Activated T-cell treated with anti-CD3 and anti-CD28 coated beads for 4 hours (primary cell): ENCODE results near the gene RNASEL.
A peak's percentile ranks its signal among the peaks of the same experiment; 100 is the strongest.
"Not testable (repeated sequence)": the region's sequence is repeated elsewhere in the genome, so short reads cannot be mapped to it uniquely, and the experiment has no call there.

Source experiments
- DNase-seq: peaks from one replicate; pipeline ENCODE4 v3.0.0-alpha.2; 2020

RNASEL gene

GRCh38 chr1:182588500-182589396 is at the start of gene RNASEL:
TSS of gene RNASEL (minus strand) at chr1:182589256. CDS start at chr1:182586806, 2,450 bp downstream.
- DNase-seq = peak; percentile 58

- no peak for DNase-seq
These were observed 48.7 kb upstream of the RNASEL start for GRCh38 chr1:182637769-182638168.

GRCh38 chr1:182635871-182636270 is 46.8 kb upstream of the RNASEL start:
- DNase-seq = no peak

- no peak for DNase-seq
These were observed 45.4 kb upstream of the RNASEL start for GRCh38 chr1:182634306-182635072.

- no peak for DNase-seq
These were observed 44.7 kb upstream of the RNASEL start for GRCh38 chr1:182633657-182634281.

DNA sequence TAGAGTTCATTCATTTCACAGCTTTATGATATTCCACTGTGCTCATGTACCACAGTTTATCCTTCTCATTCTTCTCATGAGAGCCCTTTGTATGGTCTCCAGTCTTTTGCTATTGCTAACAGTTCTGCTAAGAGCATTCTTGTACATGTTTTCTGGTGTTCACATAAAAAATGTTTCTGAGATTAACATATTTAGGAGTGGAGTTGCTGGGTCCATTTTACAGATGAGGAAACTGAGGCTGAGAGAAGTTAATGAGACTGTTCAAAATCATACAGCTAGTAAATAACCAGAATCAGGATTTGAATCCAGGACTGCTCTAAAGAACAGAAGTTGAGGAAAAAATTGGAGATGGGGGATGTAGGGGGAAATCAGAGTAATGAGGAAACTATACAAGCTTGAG is 44.0 kb upstream of the RNASEL start:
- DNase-seq = no peak

- DNase-seq = not testable (repeated sequence)
These were observed 43.4 kb upstream of the RNASEL start for GRCh38 chr1:182632441-182632857.

DNA sequence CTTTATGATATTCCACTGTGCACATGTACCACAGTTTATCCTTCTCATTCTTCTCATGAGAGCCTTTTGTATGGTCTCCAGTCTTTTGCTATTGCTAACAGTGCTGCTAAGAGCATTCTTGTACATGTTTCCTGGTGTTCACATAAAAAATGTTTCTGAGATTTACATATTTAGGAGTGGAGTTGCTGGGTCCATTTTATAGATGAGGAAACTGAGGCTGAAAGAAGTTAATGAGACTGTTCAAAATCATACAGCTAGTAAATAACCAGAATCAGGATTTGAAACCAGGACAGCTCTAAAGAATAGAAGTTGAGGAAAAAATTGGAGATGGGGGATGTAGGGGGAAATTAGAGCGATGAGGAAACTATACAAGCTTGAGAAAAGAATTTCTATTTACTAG is 42.9 kb upstream of the RNASEL start:
- DNase-seq = no peak

DNA sequence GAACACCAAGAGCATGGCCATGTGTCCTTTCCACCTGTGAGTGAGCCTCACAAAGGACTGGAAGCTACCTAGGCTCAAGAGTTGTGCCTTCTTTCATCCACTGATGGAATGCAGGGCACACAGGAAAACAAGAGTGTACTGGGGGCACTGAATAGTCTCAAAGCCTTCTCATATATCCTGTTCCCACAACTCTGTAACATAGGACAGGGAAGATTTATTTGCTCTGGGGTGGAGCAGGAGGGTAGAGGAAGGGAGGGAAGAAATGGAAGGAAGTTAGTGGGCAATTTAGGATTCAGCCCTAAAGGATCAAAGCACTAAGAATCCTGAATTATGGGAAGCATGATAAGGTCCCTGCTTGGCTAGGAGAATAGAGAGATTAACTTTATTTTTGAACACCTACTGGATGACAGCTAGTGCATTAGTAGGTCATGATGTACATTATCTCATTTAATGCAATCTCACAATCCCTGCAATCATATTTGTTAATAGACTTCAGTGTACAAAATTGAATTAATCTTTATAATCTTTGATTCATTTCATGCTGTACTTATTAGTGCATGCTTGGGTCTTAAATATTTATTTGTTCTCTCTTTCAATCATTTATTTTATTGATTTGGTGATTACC is 42.1 kb upstream of the RNASEL start:
- no peak for DNase-seq

DNA sequence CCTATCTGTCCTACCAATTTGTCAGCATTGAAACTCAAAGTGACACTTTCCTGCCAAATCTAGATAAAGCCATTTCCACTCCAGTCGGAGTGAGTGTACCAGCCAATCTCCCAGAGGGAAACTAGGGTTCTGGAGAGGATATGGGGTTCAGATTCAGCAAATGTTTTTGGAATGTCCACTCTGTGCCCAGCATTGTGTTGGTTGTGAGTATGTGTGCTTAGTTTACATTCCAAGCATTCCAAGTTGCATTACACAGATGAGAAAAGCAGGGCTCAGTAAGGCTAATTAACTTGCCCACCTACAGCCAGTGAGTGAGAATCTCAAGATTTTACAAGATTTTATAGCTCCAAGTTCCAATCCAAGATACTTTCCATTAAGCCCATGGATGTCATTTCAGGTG is 41.5 kb upstream of the RNASEL start:
- no peak for DNase-seq

DNA sequence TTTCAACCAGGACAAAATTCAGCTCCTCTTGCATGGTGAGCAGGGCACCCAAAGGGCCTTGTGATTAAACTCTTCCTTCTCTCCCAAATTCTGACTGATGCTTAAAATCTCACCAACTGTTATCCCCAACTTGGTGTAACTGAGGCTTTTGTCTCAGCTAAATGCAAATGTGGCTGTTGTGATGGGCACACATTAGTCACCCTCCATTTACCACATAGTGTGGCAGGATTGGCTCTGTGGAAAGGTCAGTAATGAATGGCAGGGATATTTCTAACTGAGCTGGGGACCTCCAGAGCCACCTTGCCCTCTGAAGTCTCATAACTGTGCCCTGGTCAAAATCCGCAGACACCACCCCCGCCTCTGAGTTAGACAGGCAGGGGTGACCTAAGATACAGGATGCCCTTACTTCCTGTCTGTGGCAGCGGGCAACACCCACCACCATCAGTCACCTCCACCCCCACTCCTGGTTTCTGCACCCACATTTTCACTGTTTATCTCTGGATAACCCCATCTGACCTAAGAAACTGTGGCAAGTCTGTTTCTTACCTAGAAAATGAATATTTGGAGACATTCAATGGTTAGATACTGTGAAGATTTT is 40.5 kb upstream of the RNASEL start:
- DNase-seq = peak; percentile 47

- no peak for DNase-seq
These were observed 40.0 kb upstream of the RNASEL start for GRCh38 chr1:182629080-182629479.

GRCh38 chr1:182628657-182629056 is 39.6 kb upstream of the RNASEL start:
- DNase-seq = no peak

DNA sequence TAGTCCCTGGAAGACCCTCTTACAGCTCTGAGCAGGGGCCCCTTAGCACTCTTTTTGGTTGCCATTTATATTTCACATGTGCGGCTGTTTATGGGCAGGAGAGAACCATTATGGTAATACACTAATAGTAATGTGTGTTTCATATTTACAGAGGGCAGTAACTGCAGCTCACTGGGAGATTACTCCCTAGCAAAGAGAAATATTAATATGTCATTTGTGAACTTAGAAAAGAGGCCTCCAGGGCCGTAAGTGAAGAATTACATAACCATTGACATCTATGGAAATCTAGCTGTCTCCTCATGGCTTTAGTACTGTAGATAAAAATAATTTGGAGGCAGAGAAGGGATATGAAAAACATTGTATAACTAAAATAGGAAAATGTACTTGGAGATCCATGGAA is 38.6 kb upstream of the RNASEL start:
- DNase-seq = no peak

- no peak for DNase-seq
These were observed 37.5 kb upstream of the RNASEL start for GRCh38 chr1:182626527-182626926.

GRCh38 chr1:182625719-182626504 is 36.9 kb upstream of the RNASEL start:
- DNase-seq = no peak

DNA sequence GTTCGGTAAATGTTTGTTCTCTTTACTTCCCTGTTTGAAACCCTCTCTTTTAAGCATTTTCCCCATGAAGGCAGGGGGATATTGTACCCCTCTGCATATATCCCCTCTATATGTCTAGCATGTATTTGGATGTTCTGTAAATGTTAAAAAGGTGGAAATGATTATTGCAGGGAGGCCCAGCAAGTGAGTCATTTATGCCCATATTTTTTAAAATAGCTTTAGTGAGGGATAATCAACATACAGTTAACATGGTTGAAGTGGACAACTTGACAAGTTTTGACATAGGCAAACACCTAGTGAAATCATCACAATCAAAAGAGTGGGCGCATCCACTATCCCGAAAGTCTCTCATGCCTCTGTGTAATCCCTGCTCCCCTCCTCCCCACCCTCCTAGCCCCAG is 36.0 kb upstream of the RNASEL start:
- no peak for DNase-seq

DNA sequence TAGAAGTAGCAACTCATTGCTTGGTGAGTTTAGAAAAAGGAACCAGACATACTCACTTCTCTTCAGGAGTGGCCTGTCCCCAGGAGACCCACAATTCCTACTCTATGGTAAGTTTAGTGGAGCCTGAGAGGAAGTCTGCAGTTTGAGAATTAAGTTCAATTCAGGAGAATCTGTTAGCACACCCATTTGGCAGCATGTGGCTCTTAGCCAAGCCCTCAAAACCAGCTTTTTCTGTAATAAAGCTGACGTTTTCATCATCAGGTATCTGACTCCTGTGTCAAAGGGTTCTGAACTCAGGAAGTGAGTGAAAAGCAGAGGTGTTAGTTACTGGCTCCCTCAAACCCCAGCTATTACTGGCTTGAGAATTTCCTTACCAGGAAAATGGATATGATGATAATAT is 35.5 kb upstream of the RNASEL start:
- no peak for DNase-seq

GRCh38 chr1:182622901-182623528 is 34.0 kb upstream of the RNASEL start:
- DNase-seq = no peak

DNA sequence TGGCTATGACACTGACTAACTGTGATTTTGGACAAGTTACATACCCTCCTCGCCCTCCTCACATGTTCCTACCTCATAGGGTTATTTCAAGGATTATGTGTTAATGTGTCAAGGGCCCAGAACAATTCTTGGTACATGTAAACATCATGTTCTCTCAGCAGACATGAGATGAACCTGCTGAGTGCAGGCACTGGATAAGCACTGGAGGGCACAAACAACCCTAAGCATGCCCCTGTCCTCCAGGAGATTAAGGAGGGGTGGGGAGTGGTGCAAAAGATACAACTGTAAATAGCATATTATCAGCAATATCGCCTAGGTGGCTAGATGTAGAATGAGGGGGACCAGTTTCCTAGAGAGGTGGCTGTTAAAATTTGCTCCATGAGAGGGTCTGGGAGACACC is 32.9 kb upstream of the RNASEL start:
- no peak for DNase-seq

DNA sequence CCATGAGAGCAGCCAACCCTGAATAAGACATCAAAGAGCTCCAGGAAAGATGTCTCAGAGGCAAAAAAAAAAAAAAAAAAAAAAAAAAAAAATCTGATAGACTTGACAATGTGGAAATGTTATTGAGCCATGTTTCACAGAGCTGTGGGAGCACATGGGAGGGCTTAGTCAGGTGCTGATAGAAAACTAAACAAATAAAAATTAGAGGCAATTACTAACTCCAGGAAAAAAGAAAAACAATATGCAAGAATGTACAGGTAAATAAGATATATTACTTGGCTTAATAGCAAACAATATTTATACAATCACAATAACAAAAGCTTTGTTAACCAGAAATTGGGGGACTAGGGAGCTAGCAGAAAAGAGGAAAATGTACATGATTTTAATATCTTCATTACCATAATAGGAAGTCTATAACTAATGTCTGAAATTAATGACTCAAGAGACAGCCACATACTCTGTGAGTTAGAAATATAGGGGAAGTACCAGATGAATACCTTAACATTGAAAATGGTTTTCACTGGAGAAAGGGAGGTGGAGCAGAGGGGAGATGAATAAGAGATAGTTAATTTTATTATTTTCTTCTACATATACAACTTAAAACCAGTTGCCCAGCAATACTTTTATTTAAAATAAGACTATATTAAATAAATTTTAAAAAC is 32.0 kb upstream of the RNASEL start:
- DNase-seq = no peak
